Stimulated activated CD4-positive, alpha-beta T cell treated with anti-CD3 and anti-CD28 coated beads, Interleukin-12 subunit alpha, Interleukin-12 subunit beta, amount 100 ng/mL, for 48 hours (primary cell): ENCODE results near the gene RIBC2.

ENCODE experiments used
- DNase-seq, 3 donors: peaks; one replicate each; pipeline ENCODE4 v3.0.0-alpha.2; 2020; ENCODE audit warnings: low read depth in 2 of 3, low spot score in 1 of 3

The RIBC2 gene

DNA sequence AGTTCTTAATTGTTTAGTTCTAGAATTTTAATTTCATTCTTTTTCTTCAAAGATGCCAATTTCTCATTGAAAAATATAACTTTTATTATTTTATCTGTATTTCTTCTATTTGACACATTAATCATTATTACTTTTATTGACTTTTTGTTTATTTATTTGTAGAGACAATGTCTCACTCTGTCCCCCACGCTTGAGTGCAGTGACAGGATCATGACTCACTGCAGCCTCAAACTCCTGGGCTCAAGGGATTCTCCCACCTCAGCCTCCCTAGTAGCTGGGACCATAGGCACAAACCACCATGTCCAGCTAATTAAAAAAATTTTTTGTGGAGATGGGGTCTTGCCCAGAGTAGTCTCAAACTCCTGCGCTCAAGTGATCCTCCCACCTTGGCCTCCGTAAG lies 58.9 kb downstream of the RIBC2 start:
- DNase-seq: no peak

DNA sequence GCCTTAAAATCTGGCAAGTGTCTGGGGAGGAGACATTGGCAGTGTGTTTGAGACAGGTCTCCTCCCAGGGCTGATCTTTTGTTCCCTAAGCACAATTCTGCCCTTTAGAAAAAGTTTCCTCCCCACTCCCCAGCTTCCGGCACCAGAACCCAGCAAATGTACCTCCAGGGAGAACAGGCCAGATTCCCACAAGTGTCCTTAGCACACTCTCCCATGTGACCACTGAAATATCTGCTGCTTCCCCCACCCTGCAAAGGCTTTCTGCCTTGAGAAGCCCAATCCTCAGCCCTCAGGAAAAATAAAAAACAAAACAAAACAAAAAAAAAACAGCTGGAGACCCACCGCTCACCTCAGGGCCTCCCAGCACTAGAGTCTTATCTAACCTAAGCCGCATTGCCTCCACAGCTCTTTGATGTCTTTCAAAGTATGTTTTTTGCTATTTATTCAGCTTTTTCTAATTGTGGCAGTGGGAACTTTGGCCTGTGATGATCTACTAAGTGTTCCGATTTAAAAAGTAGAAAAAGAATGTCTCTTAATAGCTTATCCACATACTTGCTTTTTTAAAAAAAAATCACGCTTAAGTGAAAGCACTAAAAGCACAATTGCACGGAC lies 60.2 kb downstream of the RIBC2 start:
- DNase-seq: no peak

DNA sequence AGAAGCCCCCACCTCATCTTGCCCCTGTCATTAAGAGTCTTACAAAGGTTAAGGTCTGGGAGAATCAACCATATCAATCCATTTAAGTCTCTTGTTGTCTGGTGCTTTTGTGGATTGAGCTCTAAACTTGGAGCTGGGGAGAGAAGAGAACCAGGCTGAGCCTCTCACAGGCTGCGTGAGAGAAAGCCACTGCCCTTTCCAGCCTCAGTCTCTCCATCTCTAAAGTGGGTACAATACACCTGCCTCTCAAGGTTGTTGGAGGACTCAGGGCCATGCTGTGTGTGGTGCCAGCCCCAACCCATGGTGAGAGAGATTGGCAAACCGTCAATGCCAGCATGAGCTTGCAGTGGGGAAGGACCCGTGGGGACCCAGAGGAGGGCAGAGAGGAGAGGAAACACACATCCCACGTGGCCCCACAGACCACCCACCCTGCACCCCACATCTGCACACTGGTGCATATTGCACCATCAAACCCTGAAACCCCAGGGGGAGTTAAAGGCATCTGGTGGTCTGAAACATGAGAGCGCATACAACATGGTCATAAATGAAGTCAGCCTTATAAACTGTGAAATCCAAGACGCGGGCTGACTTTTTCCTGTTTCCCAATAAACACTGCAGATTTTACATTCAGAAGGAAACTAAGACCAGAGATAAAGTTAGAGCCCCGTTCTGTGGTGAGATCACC lies 61.7 kb downstream of the RIBC2 start:
- no peak for DNase-seq

DNA sequence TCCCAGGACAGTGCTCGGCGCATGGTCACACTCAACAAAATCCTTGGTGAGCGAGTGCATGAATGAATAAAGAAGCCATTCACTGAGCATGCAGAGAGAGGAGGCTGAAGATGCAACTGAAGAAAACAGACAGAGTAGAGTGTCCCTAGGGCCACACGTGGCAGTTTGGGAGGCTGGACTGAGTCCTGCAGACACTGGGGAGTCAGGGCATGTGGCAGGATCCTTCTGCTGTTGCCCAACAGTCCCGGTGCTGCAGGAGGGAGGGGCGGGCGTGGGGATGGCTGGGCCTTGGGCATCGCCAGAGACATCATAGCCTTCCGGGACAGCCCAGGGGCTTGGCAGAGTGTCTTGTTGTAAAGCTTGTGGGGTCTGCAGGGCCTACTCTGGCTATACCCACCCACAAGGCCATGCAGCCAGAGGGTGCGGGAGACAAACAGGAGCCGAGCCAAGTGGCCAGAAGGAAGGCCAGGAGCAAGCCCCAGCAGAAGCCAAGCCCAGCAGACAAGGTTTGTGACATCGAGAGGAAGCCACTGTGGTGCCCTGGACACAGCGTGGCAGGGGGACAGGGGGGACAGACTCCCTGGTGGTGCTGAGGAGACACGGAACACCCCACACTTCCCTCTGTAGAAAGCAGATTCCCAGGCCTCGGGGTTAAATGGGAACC lies 62.5 kb downstream of the RIBC2 start:
- no peak for DNase-seq

DNA sequence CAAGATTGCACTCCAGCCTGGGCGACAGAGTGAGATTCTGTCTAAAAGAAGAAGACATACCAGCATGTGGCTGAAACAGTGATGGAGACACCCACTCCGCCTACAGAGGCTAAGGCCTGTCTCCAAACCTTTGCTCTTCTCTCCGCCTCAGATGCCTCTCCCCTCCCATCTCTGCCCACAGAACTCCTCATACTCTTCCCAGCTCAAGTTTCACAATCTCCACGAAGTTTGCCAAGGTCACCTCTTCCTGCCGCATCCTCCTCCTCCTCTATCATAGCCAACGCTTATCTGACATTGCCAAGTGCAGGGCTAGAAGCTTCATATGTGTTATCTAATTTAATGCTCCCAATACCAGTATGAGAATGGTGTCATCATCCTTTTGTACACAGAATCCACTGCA lies 63.3 kb downstream of the RIBC2 start:
- no peak for DNase-seq

DNA sequence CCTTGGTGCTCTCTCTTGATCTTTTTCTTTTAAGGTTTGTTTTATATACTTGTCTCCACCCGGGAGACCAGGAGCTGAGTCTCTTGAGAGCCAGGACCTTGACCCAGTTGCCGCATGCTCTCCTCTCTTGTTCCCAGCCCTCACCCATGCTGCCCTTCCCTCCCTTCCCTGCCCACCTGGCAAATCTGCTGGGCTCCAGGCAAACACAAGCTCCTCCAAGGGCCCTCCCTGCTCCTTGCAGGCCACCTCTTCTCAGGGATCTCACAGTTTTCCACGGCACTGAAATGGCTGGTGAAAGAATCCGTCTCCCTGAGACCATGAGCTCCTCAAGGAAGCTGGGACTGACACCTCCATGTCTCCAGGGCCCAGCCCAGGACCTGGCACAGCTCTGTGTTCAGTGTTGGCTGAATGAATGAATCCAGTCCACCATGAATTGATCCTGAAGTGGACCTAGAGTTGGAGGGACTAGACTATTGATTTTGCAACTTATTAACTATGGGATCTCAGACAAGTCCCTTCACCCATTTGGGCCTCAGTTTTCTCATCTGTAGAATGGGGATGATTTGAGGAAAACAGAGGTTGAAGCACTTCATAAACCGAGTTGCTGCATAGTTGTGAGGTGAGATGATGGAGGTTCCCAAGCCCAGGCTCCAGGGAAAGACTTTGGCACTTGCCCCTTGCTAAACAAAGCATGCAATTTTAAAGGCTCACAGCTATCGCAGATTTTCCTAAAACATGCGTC lies 64.0 kb downstream of the RIBC2 start:
- no peak for DNase-seq

DNA sequence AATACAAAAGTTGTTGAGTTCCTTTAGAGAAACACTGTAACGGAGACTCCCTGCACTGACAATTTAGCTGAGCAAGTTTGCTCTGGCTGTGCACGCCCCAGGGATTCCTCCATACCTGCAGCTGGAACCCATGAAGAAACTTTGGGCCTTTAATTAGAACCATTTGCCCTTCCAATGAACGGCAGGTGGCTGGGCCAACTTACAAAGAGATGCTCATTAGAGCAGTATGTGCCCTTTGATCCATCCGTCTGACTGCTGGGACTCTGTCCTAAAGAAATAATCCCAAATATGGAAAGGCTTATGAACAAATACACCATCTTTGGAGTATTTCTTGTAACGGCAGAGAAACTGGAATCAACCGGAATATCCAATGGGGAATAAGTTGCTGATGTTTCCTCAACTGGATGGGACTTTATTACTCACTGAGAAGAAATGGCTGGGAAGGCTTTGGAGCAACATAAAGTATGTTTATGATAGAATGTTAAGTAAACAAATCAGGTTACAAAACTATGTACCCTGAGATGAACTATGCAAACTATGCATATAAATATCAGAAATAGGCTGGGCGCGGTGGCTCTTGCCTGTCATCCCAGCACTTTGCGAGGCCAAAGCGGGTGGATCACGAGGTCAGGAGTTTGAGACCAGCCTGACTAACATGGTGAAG lies 64.7 kb downstream of the RIBC2 start:
- no peak for DNase-seq

DNA sequence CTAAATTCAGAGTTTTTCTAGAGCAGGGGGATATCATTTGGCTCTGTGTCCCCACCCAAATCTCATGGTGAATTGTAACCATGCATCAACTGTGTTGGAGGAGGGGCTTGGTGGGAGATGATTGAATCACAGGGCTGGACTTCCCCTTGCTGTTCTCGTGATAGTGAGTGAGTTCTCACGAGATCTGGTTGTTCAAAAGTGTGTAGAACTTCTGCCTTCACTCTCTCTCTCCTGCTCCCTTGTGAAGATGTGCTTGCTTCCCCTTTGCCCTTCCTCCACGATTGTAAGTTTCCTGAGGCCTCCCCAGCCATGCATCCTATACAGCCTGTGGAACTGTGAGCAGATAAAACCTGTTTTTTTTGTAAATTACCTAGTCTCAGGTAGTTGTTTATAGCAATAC lies 67.2 kb downstream of the RIBC2 start:
- DNase-seq: no peak

DNA sequence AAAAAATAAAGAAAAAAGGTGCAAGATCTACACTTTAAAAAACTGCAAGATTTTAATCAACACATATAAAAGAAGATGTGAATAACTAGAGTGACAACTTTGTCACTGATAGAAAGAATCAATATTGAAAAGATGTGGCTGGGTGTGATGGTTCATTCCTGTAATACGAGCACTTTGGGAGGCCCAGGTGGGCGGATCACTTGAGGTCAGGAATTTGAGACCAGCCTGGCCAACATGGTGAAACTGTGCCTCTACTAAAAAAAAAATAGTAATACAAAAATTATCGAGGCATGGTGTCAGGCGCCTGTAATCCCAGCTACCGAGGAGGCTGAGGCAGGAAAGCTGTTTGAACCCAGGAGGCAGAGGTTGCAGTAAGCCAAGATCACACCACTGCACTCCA lies 68.2 kb downstream of the RIBC2 start:
- DNase-seq: no peak
